Thoracic aorta (tissue), 2 donors: ENCODE data around the gene ZNF213. TPM values are rescaled to one million over a fixed set of nuclear protein-coding genes. Genes with fewer than 3 reads are reported as not detected.
A peak's percentile ranks its signal among the peaks of the same experiment; 100 is the strongest.

Source experiments
- ATAC-seq: fragments of 150-250 bp; one replicate; pipeline ENCODE4 v1.8.0; 2017; ENCODE audit warnings: low read depth; ENCODE audit not compliant: insufficient number of reproducible peaks, low FRiP score
- DNase-seq: peaks from one replicate; pipeline ENCODE4 v3.0.0-alpha.2; 2020; ENCODE audit warnings: low spot score
- H3K27ac ChIP-seq, 2 donors: fragments of 200-600 bp; sonication (generic); 1 replicate in 1 of 2; 2 replicates in 1 of 2; pipeline ENCODE4 v1.5.1; 2016; ENCODE audit warnings: mild to moderate bottlenecking in 2 of 2, moderate library complexity in 2 of 2
- H3K27me3 ChIP-seq: fragments of 200-600 bp; sonication (generic); replicated peaks from 2 replicates; pipeline ENCODE4 v1.6.0; 2016; ENCODE audit warnings: mild to moderate bottlenecking; ENCODE audit not compliant: insufficient read depth
- H3K36me3 ChIP-seq: fragments of 200-600 bp; sonication (generic); one replicate; pipeline ENCODE4 v1.5.1; 2016
- H3K4me1 ChIP-seq, 2 donors: fragments of 200-600 bp; sonication (generic); 1 replicate in 1 of 2; 2 replicates in 1 of 2; pipeline versions ENCODE4 v1.5.1 to v1.6.0; 2016; ENCODE audit warnings: low read depth in 2 of 2, mild to moderate bottlenecking in 1 of 2; ENCODE audit not compliant: control insufficient read depth in 1 of 2
- H3K4me3 ChIP-seq: fragments of 200-600 bp; sonication (generic); 2 replicates; pipeline ENCODE4 v1.5.1; 2016; ENCODE audit warnings: mild to moderate bottlenecking
- H3K9me3 ChIP-seq: fragments of 200-600 bp; sonication (generic); 2 replicates; pipeline ENCODE4 v1.5.1; 2016
- CTCF ChIP-seq: fragments of 200-600 bp; sonication (generic); IDR thresholded peaks from one replicate; pipeline ENCODE4 v1.5.1; 2019; ENCODE audit warnings: antibody characterized with exemption
- total RNA-seq, 2 donors: library from RNA; depleted of rRNA; stranded (reverse); fragments of >200 nt; gene quantifications; one replicate each; pipeline versions ENCODE4 v1.1.0 to v1.2.3, GENCODE V29; 2016

The ZNF213 gene
- total RNA-seq, 2 donors from 2014 or later: 5.9 to 16.2 TPM

GRCh38 chr16:3147046-3147756, 12.4 kb downstream of the ZNF213 start:
- Histone ChIP-seq H3K4me3 (no peak overlapping the region), H3K27me3 (no peaks in the 10 kb centered on the region), H3K36me3 (peaks cover 6% of the 10 kb centered on the region), H3K9me3 (no peaks in the 10 kb centered on the region), H3K4me1 (peaks cover 7 to 27% of the 10 kb centered on the region in 2 donors), H3K27ac (no peak overlapping the region)
- DNase-seq: no peak
- no peak for TF ChIP-seq CTCF
- ATAC-seq: no peak

- H3K27me3 ChIP-seq: no peaks in the 10 kb centered on the region
- H3K4me1 ChIP-seq: peaks cover 7 to 27% of the 10 kb centered on the region in 2 donors
- H3K9me3 ChIP-seq: no peaks in the 10 kb centered on the region
- H3K4me3 ChIP-seq: no peak overlapping the region
- no peak for TF ChIP-seq CTCF
- ATAC-seq (no peak), DNase-seq (no peak)
- peaks cover 2% of the 10 kb centered on the region for H3K36me3 ChIP-seq
- no peak overlapping the region for H3K27ac ChIP-seq
Observed at GRCh38 chr16:3147757-3148104, 12.9 kb downstream of the ZNF213 start.

GRCh38 chr16:3148256-3149192, 13.7 kb downstream of the ZNF213 start:
- no peak for TF ChIP-seq CTCF
- DNase-seq: no peak

GRCh38 chr16:3149193-3149530, 14.3 kb downstream of the ZNF213 start:
- H3K4me3 ChIP-seq: peak overlapping the region; percentile 94
- DNase-seq (no peak), ATAC-seq (no peak)
- H3K36me3 ChIP-seq: no peaks in the 10 kb centered on the region
- no peak for TF ChIP-seq CTCF
- H3K27me3 ChIP-seq: no peaks in the 10 kb centered on the region
- H3K9me3 ChIP-seq: no peaks in the 10 kb centered on the region
- no peak overlapping the region for H3K27ac ChIP-seq
- peaks cover 7 to 18% of the 10 kb centered on the region in 2 donors for H3K4me1 ChIP-seq

More at GRCh38 chr16:3148256-3149192, 13.7 kb downstream of the ZNF213 start:
- Histone ChIP-seq H3K9me3 (no peaks in the 10 kb centered on the region), H3K27ac (no peak overlapping the region), H3K27me3 (no peaks in the 10 kb centered on the region), H3K4me3 (no peak overlapping the region), H3K4me1 (peaks cover 7 to 22% of the 10 kb centered on the region in 2 donors), H3K36me3 (no peaks in the 10 kb centered on the region)
- ATAC-seq: no peak

GRCh38 chr16:3149630-3150345, 15.0 kb downstream of the ZNF213 start:
- peak overlapping the region; percentile 59 to 68 for H3K27ac ChIP-seq
- ATAC-seq (peak; percentile 25), DNase-seq (no peak)
- H3K9me3 ChIP-seq: no peaks in the 10 kb centered on the region
- H3K27me3 ChIP-seq: no peaks in the 10 kb centered on the region
- TF ChIP-seq CTCF: peak; percentile 25
- H3K36me3 ChIP-seq: no peaks in the 10 kb centered on the region
- H3K4me1 ChIP-seq: peaks cover 7 to 18% of the 10 kb centered on the region in 2 donors
- peak overlapping the region; percentile 94 for H3K4me3 ChIP-seq
